ENCODE measurements around the gene SH3RF2. TPM values are rescaled to one million over a fixed set of nuclear protein-coding genes. Genes with fewer than 3 reads are reported as not detected.

SH3RF2 gene
- total RNA-seq, 4 donors from 2014 or later: 0.65 to 4.2 (median 2.1) TPM

DNA sequence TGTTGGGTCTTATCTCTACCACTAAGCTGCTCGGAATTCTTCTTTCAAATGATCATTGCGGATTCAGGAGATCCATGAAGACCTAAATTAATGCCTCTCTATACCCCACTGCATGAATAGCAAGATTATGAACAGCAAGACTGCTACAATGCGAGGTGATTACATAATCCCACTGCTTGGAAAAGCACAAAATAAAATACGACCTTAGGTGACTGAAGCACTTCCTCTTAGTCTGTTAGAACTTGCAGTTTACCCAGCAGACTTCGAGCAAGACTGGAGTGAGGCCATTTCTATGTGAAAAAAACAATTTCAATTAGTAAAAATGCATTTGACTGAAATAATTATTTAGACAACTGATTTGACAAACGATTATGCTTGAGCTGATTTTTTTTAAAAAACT, 59.8 kb downstream of the SH3RF2 start:
- ATAC-seq (ENCODE audit: low FRiP score) (no peak), DNase-seq (ENCODE audit: low spot score) (no peak)
- TF ChIP-seq, protein P1, sequence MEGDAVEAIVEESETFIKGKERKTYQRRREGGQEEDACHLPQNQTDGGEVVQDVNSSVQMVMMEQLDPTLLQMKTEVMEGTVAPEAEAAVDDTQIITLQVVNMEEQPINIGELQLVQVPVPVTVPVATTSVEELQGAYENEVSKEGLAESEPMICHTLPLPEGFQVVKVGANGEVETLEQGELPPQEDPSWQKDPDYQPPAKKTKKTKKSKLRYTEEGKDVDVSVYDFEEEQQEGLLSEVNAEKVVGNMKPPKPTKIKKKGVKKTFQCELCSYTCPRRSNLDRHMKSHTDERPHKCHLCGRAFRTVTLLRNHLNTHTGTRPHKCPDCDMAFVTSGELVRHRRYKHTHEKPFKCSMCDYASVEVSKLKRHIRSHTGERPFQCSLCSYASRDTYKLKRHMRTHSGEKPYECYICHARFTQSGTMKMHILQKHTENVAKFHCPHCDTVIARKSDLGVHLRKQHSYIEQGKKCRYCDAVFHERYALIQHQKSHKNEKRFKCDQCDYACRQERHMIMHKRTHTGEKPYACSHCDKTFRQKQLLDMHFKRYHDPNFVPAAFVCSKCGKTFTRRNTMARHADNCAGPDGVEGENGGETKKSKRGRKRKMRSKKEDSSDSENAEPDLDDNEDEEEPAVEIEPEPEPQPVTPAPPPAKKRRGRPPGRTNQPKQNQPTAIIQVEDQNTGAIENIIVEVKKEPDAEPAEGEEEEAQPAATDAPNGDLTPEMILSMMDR (IDR thresholded peaks at IDR 0.05): no peak

DNA sequence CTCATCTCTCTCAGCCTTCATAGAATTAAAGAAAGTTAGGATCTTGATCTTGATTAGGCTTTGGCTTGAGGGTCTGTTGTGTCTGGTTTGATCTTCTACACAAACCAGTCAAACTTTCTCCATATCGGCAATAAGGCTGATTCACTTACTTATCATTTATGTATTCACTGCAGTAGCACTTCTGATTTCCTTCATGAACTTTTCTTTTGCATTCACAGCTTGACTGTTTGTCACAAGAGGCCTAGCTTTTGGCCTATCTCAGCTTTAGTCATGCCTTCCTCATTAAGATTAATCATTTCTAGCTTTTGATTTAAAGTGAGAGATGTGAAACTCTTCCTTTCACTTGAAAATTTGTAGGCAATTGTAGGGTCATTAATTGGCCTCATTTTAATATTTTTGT, 62.8 kb downstream of the SH3RF2 start:
- TF ChIP-seq, protein P1 (IDR thresholded peaks at IDR 0.05): no peak
- DNase-seq (ENCODE audit: low spot score): no peak
- ATAC-seq (ENCODE audit: low FRiP score): no peak

DNA sequence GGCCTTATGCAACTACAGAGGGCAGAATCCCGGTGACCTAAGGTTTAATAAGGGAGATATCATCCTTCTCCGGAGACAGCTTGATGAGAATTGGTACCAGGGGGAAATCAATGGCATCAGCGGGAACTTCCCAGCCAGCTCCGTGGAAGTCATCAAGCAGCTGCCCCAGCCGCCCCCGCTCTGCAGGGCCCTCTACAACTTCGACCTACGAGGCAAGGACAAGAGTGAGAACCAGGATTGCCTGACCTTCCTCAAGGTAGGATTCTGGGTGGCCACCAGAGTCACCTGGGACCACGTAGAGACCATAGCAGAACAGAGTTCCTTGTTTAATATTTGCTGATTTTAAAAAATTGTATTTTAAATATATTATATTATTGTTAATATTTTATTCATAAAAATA, 63.7 kb downstream of the SH3RF2 start:
- TF ChIP-seq, protein P1 (IDR thresholded peaks at IDR 0.05): no peak
- ATAC-seq (ENCODE audit: low FRiP score) (no peak), DNase-seq (ENCODE audit: low spot score) (no peak)

DNA sequence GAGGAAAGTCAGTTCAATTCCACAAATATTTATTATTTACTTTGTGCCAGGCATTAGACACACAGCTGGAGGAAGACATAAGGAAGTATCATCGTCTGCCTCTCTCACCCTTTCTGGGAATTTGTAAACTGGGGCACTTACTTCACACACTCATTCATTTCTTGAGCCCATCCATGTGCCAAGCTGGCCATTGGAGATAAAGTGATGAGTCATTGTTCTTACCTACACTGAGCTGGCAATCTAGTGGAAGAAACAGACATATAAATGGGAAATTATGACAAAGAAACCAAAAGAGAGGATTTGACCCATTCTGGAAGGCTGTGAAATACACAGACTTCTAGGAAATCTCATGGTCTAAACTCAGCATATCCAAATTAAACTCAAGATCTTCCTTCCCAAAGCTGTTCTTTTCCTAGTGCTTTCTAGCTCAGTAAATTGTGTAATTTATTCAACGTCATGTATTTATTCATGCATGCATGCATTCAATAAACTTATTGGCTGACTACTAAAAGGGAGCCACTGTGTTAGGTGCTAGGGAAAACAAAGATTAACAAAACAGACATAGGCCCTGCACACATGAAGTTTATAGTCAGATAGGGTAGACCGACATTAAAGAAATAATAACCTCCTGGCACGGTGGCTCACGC, 65.3 kb downstream of the SH3RF2 start:
- TF ChIP-seq, protein P1 (IDR thresholded peaks at IDR 0.05): no peak
- ATAC-seq (ENCODE audit: low FRiP score) (peak; percentile 77), DNase-seq (ENCODE audit: low spot score) (no peak)

DNA sequence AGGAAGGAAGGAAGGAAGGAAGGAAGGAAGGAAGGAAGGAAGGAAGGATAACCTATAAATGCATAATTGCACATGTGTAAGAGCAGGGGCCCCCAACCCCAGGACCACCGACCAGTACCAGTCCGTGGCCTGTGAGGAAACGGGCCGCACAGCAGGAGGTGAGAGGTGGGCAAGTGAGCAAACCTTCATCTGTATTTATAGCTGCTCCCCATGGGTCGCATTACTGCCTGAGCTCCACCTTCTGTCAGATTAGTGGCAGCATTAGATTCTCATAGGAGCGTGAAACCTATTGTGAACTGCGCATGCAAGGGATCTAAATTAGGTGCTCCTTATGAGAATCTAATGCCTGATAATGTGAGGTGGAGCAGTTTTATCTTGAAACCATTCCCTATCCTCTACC, 66.1 kb downstream of the SH3RF2 start:
- TF ChIP-seq, protein P1 (IDR thresholded peaks at IDR 0.05): no peak
- DNase-seq (ENCODE audit: low spot score) (no peak), ATAC-seq (ENCODE audit: low FRiP score) (no peak)

DNA sequence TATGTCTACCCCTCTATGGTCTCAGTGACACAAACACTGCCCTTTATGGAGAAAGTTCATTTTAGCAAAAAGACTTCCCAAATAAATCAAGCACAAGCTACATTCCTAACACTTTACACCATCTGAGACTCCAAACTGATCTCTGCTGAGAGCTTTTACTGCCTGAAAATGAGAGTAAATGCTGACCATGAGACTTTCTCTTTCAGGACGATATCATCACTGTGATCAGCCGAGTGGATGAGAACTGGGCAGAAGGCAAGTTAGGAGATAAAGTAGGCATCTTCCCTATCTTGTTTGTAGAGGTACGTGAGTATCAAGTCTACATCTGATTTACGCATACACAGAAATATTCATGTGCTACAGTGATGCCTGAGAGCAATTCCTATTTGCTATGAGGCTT, 67.5 kb downstream of the SH3RF2 start:
- TF ChIP-seq, protein P1 (IDR thresholded peaks at IDR 0.05): no peak
- DNase-seq (ENCODE audit: low spot score) (no peak), ATAC-seq (ENCODE audit: low FRiP score) (no peak)

DNA sequence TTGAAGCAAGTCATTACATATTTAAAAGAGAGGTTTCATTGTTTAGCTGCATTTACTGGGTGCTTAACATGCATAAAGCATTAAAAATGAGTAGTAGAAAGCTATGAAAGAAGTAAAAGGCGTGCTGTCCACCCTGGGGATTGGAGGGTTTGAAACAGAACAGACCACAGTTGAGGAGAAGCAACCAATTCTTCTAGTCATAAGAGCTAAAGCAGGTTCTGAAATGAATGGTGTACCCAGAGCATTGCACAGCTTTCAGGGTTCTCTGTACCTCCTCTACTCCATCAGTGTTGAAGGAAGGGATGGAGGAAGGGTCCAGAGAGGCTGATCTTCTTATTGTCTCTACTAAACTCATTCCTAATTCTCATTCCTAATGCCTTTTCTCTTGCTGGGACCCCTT, 68.9 kb downstream of the SH3RF2 start:
- DNase-seq (ENCODE audit: low spot score) (no peak), ATAC-seq (ENCODE audit: low FRiP score) (no peak)
- TF ChIP-seq, protein P1 (IDR thresholded peaks at IDR 0.05): no peak
